K562 (cell line): Measurements from ENCODE around the gene SELENOO. TPM values are rescaled to one million over a fixed set of nuclear protein-coding genes. Genes with fewer than 3 reads are reported as not detected.

Experiments
- ATAC-seq: fragments of 200-7000 bp; cut with Tn5 transposase; 3 replicates; pipeline ENCODE4 v1.9.1; 2020; ENCODE audit warnings: moderate library complexity
- BruUV-seq: library from RNA; stranded (reverse); fragments of 400-500 nt; replicated peaks from 2 replicates; lab custom pipeline; 2021; lab: Mats Ljungman, UMichigan
- CTCF ChIA-PET: fragments of 300-600 bp; formaldehyde crosslinking; extraction: SDS; loops from one replicate; lab custom pipeline; 2021; ENCODE audit warnings: low intra/inter-chr PET ratio; lab: Yijun Ruan, JAX
- POLR2A ChIA-PET: fragments of 300-600, 350-650 bp; sonication (Branson Sonifier 250); formaldehyde crosslinking; extraction: SDS; loops from one replicate; lab custom pipeline; 2021; ENCODE audit warnings: antibody characterized with exemption, inconsistent platforms; lab: Yijun Ruan, JAX
- DNase-seq, 4 experiments: peaks; one replicate each; pipeline versions ENCODE4 v3.0.0 to v3.0.0-alpha.2; 2011 to 2018; ENCODE audit warnings: low spot score in 3 of 4, mixed read lengths in 3 of 4; ENCODE audit errors: extremely low read depth in 1 of 4
- FAIRE-seq: peaks from 2 replicates; lab custom pipeline; 2011; peaks lifted over from hg19 to GRCh38; lab: Jason Lieb, UNC
- H2AFZ ChIP-seq: 2 replicates; pipeline ENCODE4 v1.6.0; 2011; ENCODE audit warnings: low read depth, low read length, control low read depth, inconsistent platforms
- H3K27ac ChIP-seq: fragments of 200-600 bp; 3 replicates; pipeline ENCODE4 v1.8.0; 2011; ENCODE audit warnings: low read depth, mild to moderate bottlenecking, control low read depth, inconsistent platforms, low read length, moderate library complexity, mixed read lengths; ENCODE audit errors: extremely low read depth
- H3K27me3 ChIP-seq, 2 experiments: fragments of 300-600 bp in 1 of 2; 2 replicates in 1 of 2; 3 replicates in 1 of 2; pipeline versions ENCODE4 v1.6.0 to v1.8.0; 2011; ENCODE audit warnings: inconsistent platforms in 2 of 2, low read length in 2 of 2, mild to moderate bottlenecking in 1 of 2, mixed read lengths in 1 of 2, moderate library complexity in 1 of 2; ENCODE audit not compliant: control insufficient read depth in 2 of 2, insufficient read depth in 2 of 2
- H3K36me3 ChIP-seq: fragments of 300-600 bp; 3 replicates; pipeline ENCODE4 v1.8.0; 2011; ENCODE audit warnings: mild to moderate bottlenecking, low read length, inconsistent platforms; ENCODE audit not compliant: control insufficient read depth, insufficient read depth
- H3K4me1 ChIP-seq, 2 experiments: fragments of 200-600 bp in 1 of 2; replicated peaks in 1 of 2; 2 replicates in 1 of 2; 3 replicates in 1 of 2; pipeline versions ENCODE4 v1.5.1 to v1.8.0; 2011; ENCODE audit warnings: inconsistent platforms in 2 of 2, low read length in 2 of 2, mild to moderate bottlenecking in 1 of 2, mixed read lengths in 1 of 2, moderate library complexity in 1 of 2; ENCODE audit not compliant: control insufficient read depth in 2 of 2, insufficient read depth in 2 of 2
- H3K4me2 ChIP-seq: 2 replicates; pipeline ENCODE4 v1.6.1; 2011; ENCODE audit warnings: low read length, control low read depth, inconsistent platforms, mixed read lengths; ENCODE audit not compliant: insufficient read depth
- H3K4me3 ChIP-seq: fragments of 200-600 bp; sonication (generic), shearing (Covaris generic); 2 replicates; pipeline ENCODE4 v1.5.1; 2016; ENCODE audit warnings: control low read depth, inconsistent platforms
- H3K79me2 ChIP-seq: fragments of 200-600 bp; 3 replicates; pipeline ENCODE4 v1.8.0; 2011; ENCODE audit warnings: low read length, inconsistent platforms; ENCODE audit not compliant: control insufficient read depth, insufficient read depth
- H3K9ac ChIP-seq, 2 experiments: 2 replicates each; pipeline versions ENCODE4 v1.6.0 to v1.6.1; 2011; ENCODE audit warnings: low read depth in 2 of 2, low read length in 2 of 2, control low read depth in 1 of 2, inconsistent platforms in 1 of 2, mild to moderate bottlenecking in 1 of 2, mixed read lengths in 1 of 2; ENCODE audit not compliant: insufficient read depth in 1 of 2
- H3K9me1 ChIP-seq: one replicate; pipeline ENCODE4 v1.6.0; 2011; ENCODE audit warnings: inconsistent platforms, mild to moderate bottlenecking, low read length, moderate library complexity; ENCODE audit not compliant: control insufficient read depth, insufficient read depth
- H3K9me3 ChIP-seq: replicated peaks from 2 replicates; pipeline ENCODE4 v1.5.1; 2011; ENCODE audit warnings: low read depth, low read length, inconsistent platforms; ENCODE audit not compliant: control insufficient read depth, insufficient read depth
- H4K20me1 ChIP-seq: replicated peaks from 2 replicates; pipeline ENCODE4 v1.6.1; 2011; ENCODE audit warnings: low read length, inconsistent platforms, mixed read lengths; ENCODE audit not compliant: control insufficient read depth, insufficient read depth
- CAMTA2 ChIP-seq: fragments of 250-450 bp; sonication (Bioruptor Pico); conservative IDR thresholded peaks from 2 replicates; pipeline ENCODE4 v1.5.1; 2022
- CC2D1A ChIP-seq: fragments of 450-650 bp; IDR thresholded peaks from 2 replicates; pipeline ENCODE4 v1.6.1; 2017; ENCODE audit warnings: mild to moderate bottlenecking
- CUX1 ChIP-seq: fragments of 200-800 bp; sonication (Bioruptor generic); IDR thresholded peaks from 2 replicates; pipeline ENCODE4 v1.6.1; 2016; ENCODE audit warnings: missing genetic modification characterization, missing compliant biosample characterization
- GATAD2A ChIP-seq: fragments of 450-650 bp; IDR thresholded peaks from 2 replicates; pipeline ENCODE4 v1.6.1; 2017
- GTF2A2 ChIP-seq: IDR thresholded peaks from 2 replicates; pipeline ENCODE4 v1.6.1; 2016; ENCODE audit warnings: mild to moderate bottlenecking, missing genetic modification characterization, missing compliant biosample characterization
- MLLT1 ChIP-seq, 2 experiments: fragments of 450-650 bp; IDR thresholded peaks; 2 replicates each; pipeline ENCODE4 v1.6.1; 2016
- NONO ChIP-seq, 2 experiments: fragments of 200-400 bp in 1 of 2; fragments of 450-650 bp in 1 of 2; formaldehyde crosslinking in 1 of 2; IDR thresholded peaks; 2 replicates each; pipeline ENCODE4 v1.6.1; 2017; ENCODE audit warnings: low read depth in 2 of 2, mild to moderate bottlenecking in 2 of 2, moderate library complexity in 2 of 2, low read length in 1 of 2
- NRF1 ChIP-seq, 2 experiments: fragments of 450-650 bp; IDR thresholded peaks in 1 of 2; conservative IDR thresholded peaks in 1 of 2; 2 replicates each; pipeline ENCODE4 v1.6.1; 2014; ENCODE audit warnings: mild to moderate bottlenecking in 2 of 2
- ZNF655 ChIP-seq: fragments of 250-450 bp; sonication (Bioruptor Pico); IDR thresholded peaks from 2 replicates; pipeline ENCODE4 v1.5.0; 2021
- WGBS: fragments of 100-300 bp; shearing (Covaris generic); methylation state at CpG from one replicate; pipeline ENCODE4 v1.1.6; 2016; ENCODE audit warnings: low coverage, mixed read lengths; ENCODE audit not compliant: insufficient coverage; ENCODE audit errors: missing lambda C conversion rate; 5-methylcytosine and 5-hydroxymethylcytosine counted together
- in situ Hi-C: fragments of 300-500 bp; cut with MboI; formaldehyde crosslinking; loops from 4 replicates; pipeline ENCODE4 v1.15.0; 2018; ENCODE audit warnings: inconsistent platforms, mixed read lengths
- intact Hi-C: fragments of 100-400 bp; cut with micrococcal nuclease; formaldehyde crosslinking; loops from 2 replicates; pipeline ENCODE4 v1.14.2; 2022
- polyA plus RNA-seq, 8 experiments: library from polyadenylated mRNA; depleted of rRNA in 4 of 8; stranded (reverse) in 5 of 8; unstranded in 3 of 8; fragments of >200 nt; fragmentation: Nextera tagmentation in 2 of 8; fragmentation: Illumina TruSeq in 1 of 8; extraction: Ambion mirVana in 2 of 8; extraction: Trizol in 1 of 8; gene quantifications; 2 replicates each; pipeline versions ENCODE4 v1.2.1 to v1.2.3, GENCODE V29; 2011 to 2014; ENCODE audit warnings: inconsistent platforms in 1 of 8, missing spikeins in 1 of 8
- total RNA-seq, 7 experiments: library from RNA; depleted of rRNA in 6 of 7; stranded (reverse); fragments of >200 nt in 6 of 7; fragmentation: Illumina TruSeq in 2 of 7; extraction: Trizol in 2 of 7; gene quantifications; 2 replicates each; pipeline versions ENCODE4 v1.2.1 to v1.2.3, GENCODE V29; 2011 to 2021; ENCODE audit warnings: low replicate concordance in 1 of 7
- TF ChIP-seq, protein P1 (sequence below): sonication (generic); formaldehyde crosslinking; IDR thresholded peaks from 2 replicates; pipeline ENCODE4 v1.8.1; 2023; ENCODE audit warnings: mild to moderate bottlenecking, missing genetic modification reagents
- TF ChIP-seq, protein P2 (sequence below): fragments of 450-650 bp; formaldehyde crosslinking; IDR thresholded peaks from 2 replicates; pipeline ENCODE4 v1.4.0; 2020; ENCODE audit warnings: mild to moderate bottlenecking, moderate library complexity

The SELENOO gene
- total and polyA plus RNA-seq, 9 of the 15 experiments (the other 6 are each of a cell fraction or from before 2014, with no cell fraction given): 0.37 to 24.9 (median 8.3) TPM

DNA sequence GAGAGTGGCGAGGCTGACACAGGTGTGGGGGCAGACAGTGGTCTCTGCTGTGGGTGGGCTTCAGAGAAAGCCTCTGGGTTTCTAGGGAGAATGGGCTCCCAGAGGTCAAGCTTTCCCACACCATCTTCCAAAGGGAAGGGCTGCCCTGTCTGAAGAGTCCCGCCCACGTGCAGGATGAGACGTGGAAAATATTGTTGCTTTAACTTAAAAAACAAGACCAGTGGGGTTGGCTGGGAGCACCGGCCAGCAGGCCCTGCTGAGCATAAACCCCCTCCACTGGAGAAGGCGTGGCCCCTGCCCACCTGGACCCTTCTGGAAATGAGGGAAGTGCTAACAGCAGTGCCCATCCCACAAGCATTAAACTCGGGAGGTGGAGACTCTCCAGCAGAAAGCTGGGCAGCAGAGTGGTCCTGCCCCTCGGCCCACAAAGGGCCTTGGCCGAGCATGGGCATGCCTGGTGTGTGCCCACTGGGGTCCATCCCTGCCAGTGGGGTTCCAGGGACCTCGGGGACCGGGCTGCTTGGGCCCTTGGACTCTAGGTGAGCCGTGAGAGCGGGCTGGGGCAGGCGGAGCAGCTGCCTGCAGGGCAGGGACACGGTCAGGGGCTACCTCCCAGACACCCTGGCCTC is 15.4 kb downstream of the SELENOO start:
- DNase-seq (no peak), ATAC-seq (no peak), FAIRE-seq (no peak)
- no peaks in the 10 kb centered on the region for H3K9me1 ChIP-seq
- no peak overlapping the region for H3K4me3 ChIP-seq
- no peak overlapping the region; a peak in 1 of 4 replicates for H3K9ac ChIP-seq
- no peaks in the 10 kb centered on the region for H4K20me1 ChIP-seq
- H3K27me3 ChIP-seq: no peaks in the 10 kb centered on the region
- in situ Hi-C loops: no loop called here
- ChIA-PET CTCF (no interaction called here), POLR2A (interaction anchor here (0.6 to 1.0 kb wide), 3 partner anchors 12 to 285 kb away, joined by 3 read pairs; no protein-coding TSS in a partner anchor)
- WGBS: 94% methylated on average over 9 of the region's 15 CpGs
- no peak overlapping the region for H3K27ac ChIP-seq
- BruUV-seq: no TSS peak
- intact Hi-C loops: no loop called here
- H3K79me2 ChIP-seq: peaks cover 13% of the 10 kb centered on the region; the same call in 2 of the 3 replicates
- H3K36me3 ChIP-seq: peaks cover 84% of the 10 kb centered on the region; the same call in 2 of the 3 replicates
- H3K4me1 ChIP-seq: peaks cover 0 to 30% of the 10 kb centered on the region in 2 experiments; a peak in 3 of 5 replicates
- H3K9me3 ChIP-seq: 0 out of 2 replicates have a peak, but pooled peaks cover 3% of the 10 kb centered on the region
- no peak overlapping the region for H3K4me2 ChIP-seq
- H2AFZ ChIP-seq: no peak overlapping the region
- TF ChIP-seq ZNF655 (no peak), NONO (IDR thresholded peaks at IDR 0.05; ENCODE audit: low read depth in 2 of 2, low read length in 1 of 2) (no peak), GTF2A2 (tag) (no peak), CC2D1A (no peak), NRF1 (conservative IDR thresholded peaks at IDR 0.05 in 1 of 2, IDR thresholded peaks at IDR 0.05 in 1 of 2) (no peak), GATAD2A (no peak), CAMTA2 (CRISPR knock-in tag) (no peak), MLLT1 (IDR thresholded peaks at IDR 0.05) (no peak), CUX1 (CRISPR knock-in tag) (no peak)
- TF ChIP-seq, protein P1, sequence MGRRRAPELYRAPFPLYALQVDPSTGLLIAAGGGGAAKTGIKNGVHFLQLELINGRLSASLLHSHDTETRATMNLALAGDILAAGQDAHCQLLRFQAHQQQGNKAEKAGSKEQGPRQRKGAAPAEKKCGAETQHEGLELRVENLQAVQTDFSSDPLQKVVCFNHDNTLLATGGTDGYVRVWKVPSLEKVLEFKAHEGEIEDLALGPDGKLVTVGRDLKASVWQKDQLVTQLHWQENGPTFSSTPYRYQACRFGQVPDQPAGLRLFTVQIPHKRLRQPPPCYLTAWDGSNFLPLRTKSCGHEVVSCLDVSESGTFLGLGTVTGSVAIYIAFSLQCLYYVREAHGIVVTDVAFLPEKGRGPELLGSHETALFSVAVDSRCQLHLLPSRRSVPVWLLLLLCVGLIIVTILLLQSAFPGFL (CRISPR knock-in tag): no peak
- TF ChIP-seq, protein P2, sequence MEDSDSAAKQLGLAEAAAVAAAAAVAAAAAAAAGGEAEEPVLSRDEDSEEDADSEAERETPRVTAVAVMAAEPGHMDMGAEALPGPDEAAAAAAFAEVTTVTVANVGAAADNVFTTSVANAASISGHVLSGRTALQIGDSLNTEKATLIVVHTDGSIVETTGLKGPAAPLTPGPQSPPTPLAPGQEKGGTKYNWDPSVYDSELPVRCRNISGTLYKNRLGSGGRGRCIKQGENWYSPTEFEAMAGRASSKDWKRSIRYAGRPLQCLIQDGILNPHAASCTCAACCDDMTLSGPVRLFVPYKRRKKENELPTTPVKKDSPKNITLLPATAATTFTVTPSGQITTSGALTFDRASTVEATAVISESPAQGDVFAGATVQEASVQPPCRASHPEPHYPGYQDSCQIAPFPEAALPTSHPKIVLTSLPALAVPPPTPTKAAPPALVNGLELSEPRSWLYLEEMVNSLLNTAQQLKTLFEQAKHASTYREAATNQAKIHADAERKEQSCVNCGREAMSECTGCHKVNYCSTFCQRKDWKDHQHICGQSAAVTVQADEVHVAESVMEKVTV: no peak
